ENCODE data around the gene MOB3B.

The MOB3B gene

GRCh38 chr9:27445057-27445595 lies 84.5 kb downstream of the MOB3B start:
- TF ChIP-seq FOXP2 (optimal IDR thresholded peaks at IDR 0.05; ENCODE audit: borderline replicate concordance, extremely low read depth, extremely low read length, insufficient read depth) (no peak), POLR2AphosphoS5 (IDR thresholded peaks at IDR 0.05; ENCODE audit: low read depth, low read length) (no peak), SIN3A (IDR thresholded peaks at IDR 0.05; ENCODE audit: borderline replicate concordance, insufficient read depth, low read length) (no peak), TAF1 (IDR thresholded peaks at IDR 0.05; ENCODE audit: borderline replicate concordance, insufficient read depth, low read length) (no peak), REST (IDR thresholded peaks at IDR 0.05; ENCODE audit: insufficient read depth in 1 of 2, low read depth in 2 of 2, low read length in 2 of 2) (no peak)

- no peak for TF ChIP-seq POLR2AphosphoS5 (IDR thresholded peaks at IDR 0.05; ENCODE audit: low read depth, low read length)
- no peak for TF ChIP-seq SIN3A (IDR thresholded peaks at IDR 0.05; ENCODE audit: borderline replicate concordance, insufficient read depth, low read length)
- no peak for TF ChIP-seq TAF1 (IDR thresholded peaks at IDR 0.05; ENCODE audit: borderline replicate concordance, insufficient read depth, low read length)
- TF ChIP-seq FOXP2 (optimal IDR thresholded peaks at IDR 0.05; ENCODE audit: borderline replicate concordance, extremely low read depth, extremely low read length, insufficient read depth): no peak
- TF ChIP-seq REST (IDR thresholded peaks at IDR 0.05; ENCODE audit: insufficient read depth in 1 of 2, low read depth in 2 of 2, low read length in 2 of 2): no peak
Observed at GRCh38 chr9:27442464-27442863, 87.2 kb downstream of the MOB3B start.

- TF ChIP-seq SIN3A (IDR thresholded peaks at IDR 0.05; ENCODE audit: borderline replicate concordance, insufficient read depth, low read length) (no peak), REST (IDR thresholded peaks at IDR 0.05; ENCODE audit: insufficient read depth in 1 of 2, low read depth in 2 of 2, low read length in 2 of 2) (no peak), FOXP2 (optimal IDR thresholded peaks at IDR 0.05; ENCODE audit: borderline replicate concordance, extremely low read depth, extremely low read length, insufficient read depth) (no peak), POLR2AphosphoS5 (IDR thresholded peaks at IDR 0.05; ENCODE audit: low read depth, low read length) (no peak), TAF1 (IDR thresholded peaks at IDR 0.05; ENCODE audit: borderline replicate concordance, insufficient read depth, low read length) (no peak)
Observed at GRCh38 chr9:27441741-27442070, 87.9 kb downstream of the MOB3B start.

GRCh38 chr9:27440888-27441740 lies 88.5 kb downstream of the MOB3B start:
- TF ChIP-seq POLR2AphosphoS5 (IDR thresholded peaks at IDR 0.05; ENCODE audit: low read depth, low read length) (no peak), TAF1 (IDR thresholded peaks at IDR 0.05; ENCODE audit: borderline replicate concordance, insufficient read depth, low read length) (no peak), FOXP2 (optimal IDR thresholded peaks at IDR 0.05; ENCODE audit: borderline replicate concordance, extremely low read depth, extremely low read length, insufficient read depth) (no peak), REST (IDR thresholded peaks at IDR 0.05; ENCODE audit: insufficient read depth in 1 of 2, low read depth in 2 of 2, low read length in 2 of 2) (no peak), SIN3A (IDR thresholded peaks at IDR 0.05; ENCODE audit: borderline replicate concordance, insufficient read depth, low read length) (no peak)

Data from PFSK-1 (cell line).